Measurements from ENCODE around the gene ZNF367. TPM values are rescaled to one million over a fixed set of nuclear protein-coding genes. Genes with fewer than 3 reads are reported as not detected.
A peak's percentile ranks its signal among the peaks of the same experiment; 100 is the strongest.
"Not testable (repeated sequence)": the region's sequence is repeated elsewhere in the genome, so short reads cannot be mapped to it uniquely, and the experiment has no call there.

ZNF367 gene
- total RNA-seq, 1 donor from 2014 or later, result 13.3 TPM

DNA sequence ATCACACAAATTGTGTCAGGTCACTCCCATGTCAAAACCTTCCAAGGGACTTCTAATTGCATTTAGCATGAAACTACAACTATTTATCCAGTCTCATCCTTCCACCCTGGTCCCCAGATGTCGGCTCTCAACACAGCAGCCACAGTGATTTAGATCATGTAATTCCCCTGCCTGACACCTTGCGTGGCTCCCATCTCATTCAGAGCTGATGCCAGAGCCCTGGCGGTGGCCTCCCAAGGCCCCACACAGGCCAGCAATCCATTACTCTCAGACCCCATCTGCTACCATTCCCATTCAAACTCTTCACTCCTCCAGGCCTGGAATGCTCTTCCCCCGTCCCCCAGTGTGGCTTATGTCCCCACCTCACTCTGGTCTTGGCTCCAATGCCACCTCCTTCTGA, 37.0 kb downstream of the ZNF367 start:
- Mint-ChIP-seq H3K4me1 (peaks cover 38% of the 10 kb centered on the region), H3K27me3 (ENCODE audit: low read depth) (no peaks in the 10 kb centered on the region), H3K27ac (ENCODE audit: unreplicated experiment) (peak overlapping the region; percentile 58), H3K9me3 (no peaks in the 10 kb centered on the region), H3K36me3 (ENCODE audit: low read depth) (peaks cover 9% of the 10 kb centered on the region), H3K4me3 (peak overlapping the region; percentile 14)
- no peak for DNase-seq (ENCODE audit: low read depth, low spot score)
- TF ChIP-seq, protein P1, sequence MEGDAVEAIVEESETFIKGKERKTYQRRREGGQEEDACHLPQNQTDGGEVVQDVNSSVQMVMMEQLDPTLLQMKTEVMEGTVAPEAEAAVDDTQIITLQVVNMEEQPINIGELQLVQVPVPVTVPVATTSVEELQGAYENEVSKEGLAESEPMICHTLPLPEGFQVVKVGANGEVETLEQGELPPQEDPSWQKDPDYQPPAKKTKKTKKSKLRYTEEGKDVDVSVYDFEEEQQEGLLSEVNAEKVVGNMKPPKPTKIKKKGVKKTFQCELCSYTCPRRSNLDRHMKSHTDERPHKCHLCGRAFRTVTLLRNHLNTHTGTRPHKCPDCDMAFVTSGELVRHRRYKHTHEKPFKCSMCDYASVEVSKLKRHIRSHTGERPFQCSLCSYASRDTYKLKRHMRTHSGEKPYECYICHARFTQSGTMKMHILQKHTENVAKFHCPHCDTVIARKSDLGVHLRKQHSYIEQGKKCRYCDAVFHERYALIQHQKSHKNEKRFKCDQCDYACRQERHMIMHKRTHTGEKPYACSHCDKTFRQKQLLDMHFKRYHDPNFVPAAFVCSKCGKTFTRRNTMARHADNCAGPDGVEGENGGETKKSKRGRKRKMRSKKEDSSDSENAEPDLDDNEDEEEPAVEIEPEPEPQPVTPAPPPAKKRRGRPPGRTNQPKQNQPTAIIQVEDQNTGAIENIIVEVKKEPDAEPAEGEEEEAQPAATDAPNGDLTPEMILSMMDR (conservative IDR thresholded peaks at IDR 0.05), result no peak

DNA sequence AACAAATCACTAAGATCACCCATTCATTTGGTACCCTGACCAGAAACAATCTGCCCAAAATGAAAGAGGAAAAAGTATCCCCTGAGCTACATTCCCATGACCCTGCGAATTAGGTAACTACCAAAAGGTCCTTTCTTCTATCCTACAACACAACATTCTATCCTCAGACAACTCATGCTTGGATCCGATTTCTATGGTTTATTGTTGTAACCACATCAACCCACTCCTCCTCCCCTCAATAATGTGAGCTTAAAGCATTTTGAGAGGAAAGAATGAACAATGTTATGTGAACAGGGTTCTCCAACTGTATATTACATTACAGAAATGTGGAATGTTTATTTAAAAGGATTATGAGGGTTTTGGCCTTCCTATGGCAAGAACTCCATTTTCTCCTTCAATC, 38.7 kb downstream of the ZNF367 start:
- Mint-ChIP-seq H3K9me3 (no peaks in the 10 kb centered on the region), H3K36me3 (ENCODE audit: low read depth) (peaks cover 6% of the 10 kb centered on the region), H3K27me3 (ENCODE audit: low read depth) (no peaks in the 10 kb centered on the region), H3K4me1 (peaks cover 38% of the 10 kb centered on the region), H3K4me3 (no peak overlapping the region), H3K27ac (ENCODE audit: unreplicated experiment) (no peak overlapping the region)
- TF ChIP-seq, protein P1 (conservative IDR thresholded peaks at IDR 0.05), result no peak
- no peak for DNase-seq (ENCODE audit: low read depth, low spot score)

DNA sequence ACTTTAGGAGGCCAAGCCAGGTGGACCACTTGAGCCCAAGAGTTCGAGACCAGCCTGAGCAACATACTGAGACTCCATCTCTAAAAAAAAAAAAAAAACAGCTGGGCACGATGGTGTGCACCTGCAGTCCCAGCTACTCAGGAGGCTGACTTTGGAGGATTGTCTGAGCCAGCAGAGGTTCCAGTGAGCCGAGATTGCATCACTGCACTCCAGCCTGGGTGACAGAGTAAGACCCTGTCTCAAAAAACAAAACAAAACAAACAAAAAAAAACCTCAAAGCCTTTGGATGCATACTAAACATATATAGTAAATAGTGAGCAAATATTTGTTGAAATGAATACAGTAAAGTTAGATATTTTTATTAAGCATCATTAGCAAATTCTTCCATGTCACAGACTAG, 40.0 kb downstream of the ZNF367 start:
- Mint-ChIP-seq H3K27ac (ENCODE audit: unreplicated experiment) (no peak overlapping the region), H3K36me3 (ENCODE audit: low read depth) (peaks cover 6% of the 10 kb centered on the region), H3K4me1 (peaks cover 31% of the 10 kb centered on the region), H3K4me3 (no peak overlapping the region), H3K9me3 (no peaks in the 10 kb centered on the region), H3K27me3 (ENCODE audit: low read depth) (no peaks in the 10 kb centered on the region)
- TF ChIP-seq, protein P1 (conservative IDR thresholded peaks at IDR 0.05), result no peak
- no peak for DNase-seq (ENCODE audit: low read depth, low spot score)

DNA sequence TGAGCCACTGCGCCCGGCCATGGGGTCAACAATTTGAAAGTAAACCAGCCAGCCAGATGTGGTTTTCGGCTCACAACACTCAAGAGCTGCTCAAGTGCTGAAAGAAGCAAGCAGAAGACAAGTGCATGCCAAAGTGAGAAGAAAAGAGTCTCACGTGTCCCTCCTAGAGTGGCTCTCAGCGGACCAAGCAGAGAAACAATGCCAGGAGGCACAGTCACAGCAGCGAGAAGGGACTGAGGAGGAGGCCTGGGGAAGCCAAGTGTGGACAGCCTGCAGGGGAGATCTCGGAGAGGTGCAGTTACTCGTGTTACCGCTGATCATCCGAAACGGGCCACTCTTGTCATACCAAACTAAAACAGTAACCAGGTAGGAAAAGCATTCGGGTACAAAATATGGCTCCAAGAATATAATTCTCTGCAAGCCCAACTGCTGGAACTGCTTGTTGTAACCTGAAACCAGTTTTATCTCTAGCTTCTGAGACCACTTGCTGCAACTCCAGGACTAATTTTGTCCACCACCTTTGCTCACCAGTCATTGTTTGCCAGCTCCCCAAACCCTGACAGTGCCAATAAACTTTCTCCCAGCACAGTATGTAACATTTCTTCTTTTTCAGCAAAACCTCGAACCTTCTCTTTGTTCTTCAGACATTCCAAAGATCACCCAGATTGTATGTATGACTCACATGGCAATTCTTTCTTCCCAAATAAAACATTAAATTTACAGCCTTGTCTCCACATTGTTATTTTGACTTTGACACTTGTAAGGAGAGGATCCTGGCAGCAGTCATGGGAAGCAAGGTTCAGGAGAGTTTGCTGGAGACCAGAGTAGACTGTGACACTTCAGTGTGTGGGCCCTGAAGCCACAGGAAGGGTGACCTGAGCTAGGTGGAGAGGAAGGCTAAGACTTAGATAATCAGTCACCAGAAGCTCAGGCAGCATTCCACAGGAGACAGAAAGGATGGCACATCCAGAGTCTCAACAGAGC, 41.0 kb downstream of the ZNF367 start:
- Mint-ChIP-seq H3K4me1 (peaks cover 24% of the 10 kb centered on the region), H3K27ac (ENCODE audit: unreplicated experiment) (peak overlapping the region; percentile 75), H3K9me3 (no peaks in the 10 kb centered on the region), H3K27me3 (ENCODE audit: low read depth) (no peaks in the 10 kb centered on the region), H3K36me3 (ENCODE audit: low read depth) (peaks cover 7% of the 10 kb centered on the region), H3K4me3 (peak overlapping the region; percentile 6)
- TF ChIP-seq, protein P1 (conservative IDR thresholded peaks at IDR 0.05), result no peak
- no peak for DNase-seq (ENCODE audit: low read depth, low spot score)

DNA sequence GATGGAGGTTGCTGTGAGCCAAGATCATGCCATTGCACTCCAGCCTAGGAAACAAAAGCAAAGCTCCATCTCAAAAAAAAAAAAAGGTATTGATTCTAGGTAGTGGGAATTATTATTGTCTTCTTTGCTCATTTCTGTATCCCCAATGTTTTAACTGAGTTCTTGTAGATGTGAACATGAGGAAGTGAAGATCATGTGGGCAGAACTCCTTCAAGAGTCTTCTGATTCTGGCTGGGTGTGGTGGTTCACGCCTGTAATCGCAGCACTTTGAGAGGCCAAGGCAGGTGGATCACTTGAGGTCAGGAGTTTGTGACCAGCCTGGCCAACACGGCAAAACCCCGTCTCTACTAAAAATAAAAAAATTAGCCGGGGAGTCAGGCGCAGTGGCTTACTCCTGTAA, 42.7 kb downstream of the ZNF367 start:
- H3K36me3 Mint-ChIP-seq (ENCODE audit: low read depth); H3K4me3 Mint-ChIP-seq; H3K27me3 Mint-ChIP-seq (ENCODE audit: low read depth); H3K9me3 Mint-ChIP-seq; DNase-seq (ENCODE audit: low read depth, low spot score); H3K27ac Mint-ChIP-seq (ENCODE audit: unreplicated experiment): not testable (repeated sequence)
- H3K4me1 Mint-ChIP-seq, result peaks cover 15% of the 10 kb centered on the region

DNA sequence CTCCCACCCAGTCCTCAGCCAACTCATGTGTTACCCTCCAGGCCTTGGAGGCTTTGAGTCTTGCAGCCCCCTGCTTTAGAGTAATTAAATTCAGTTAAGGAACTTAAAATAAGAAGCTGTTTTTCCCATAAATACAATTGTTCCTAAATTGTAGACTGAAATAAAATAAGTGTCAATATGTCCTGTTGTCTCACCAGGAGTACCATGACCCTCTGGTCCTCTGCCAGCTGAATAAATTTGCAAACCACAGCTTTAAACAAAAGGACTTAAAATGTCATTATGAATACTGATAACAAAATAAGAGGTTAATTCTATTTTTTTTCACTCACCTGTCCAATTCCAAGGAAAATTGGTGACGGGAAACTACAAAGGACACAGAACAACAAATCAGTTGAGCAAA, 50.2 kb downstream of the ZNF367 start:
- Mint-ChIP-seq H3K4me1 (no peaks in the 10 kb centered on the region), H3K27ac (ENCODE audit: unreplicated experiment) (no peak overlapping the region), H3K27me3 (ENCODE audit: low read depth) (no peaks in the 10 kb centered on the region), H3K36me3 (ENCODE audit: low read depth) (peaks cover 11% of the 10 kb centered on the region), H3K4me3 (no peak overlapping the region), H3K9me3 (no peaks in the 10 kb centered on the region)
- DNase-seq (ENCODE audit: low read depth, low spot score), result no peak
- TF ChIP-seq, protein P1 (conservative IDR thresholded peaks at IDR 0.05), result no peak

Measured in neural crest cell (in vitro differentiated cells).